Cardiac septum (tissue), 1 donor: ENCODE measurements around the gene TMEM88. TPM values are rescaled to one million over a fixed set of nuclear protein-coding genes. Genes with fewer than 3 reads are reported as not detected.
A peak's percentile ranks its signal among the peaks of the same experiment; 100 is the strongest.

Experiments used
- DNase-seq: peaks from one replicate; pipeline ENCODE4 v3.0.0-alpha.2; 2020; ENCODE audit warnings: low spot score
- intact Hi-C: fragments of 100-400 bp; cut with DNase I; formaldehyde crosslinking; loops from one replicate; pipeline ENCODE4 v1.14.0; 2022
- total RNA-seq: library from RNA; stranded (reverse); fragmentation: NEBNext Ultra II Directional; extraction: Animal tissue kit (Norgen Biotek cat#: 25700); gene quantifications from one replicate; pipeline ENCODE4 v1.2.1, GENCODE V29; 2021
- donor health status: DM: no; HTN: no; CAD: no.

TMEM88 gene
- total RNA-seq, 1 donor from 2014 or later: 14.7 TPM

- intact Hi-C loops: loop anchor here (5.0 kb wide), 1 partner anchor 46 kb away; the partner anchor contains the start of gene CHD3
- DNase-seq: peak; percentile 95
Measured at GRCh38 chr17:7841396-7841914, 13.4 kb upstream of the TMEM88 start.

GRCh38 chr17:7841915-7842379 lies 12.9 kb upstream of the TMEM88 start:
- DNase-seq: peak; percentile 95
- intact Hi-C loops: loop anchor here (1.0 to 5.0 kb wide), 4 partner anchors 8 to 311 kb away; partner anchors contain the start of genes CHD3, KDM6B, NAA38 and PER1

- intact Hi-C loops: loop anchor here (1.0 to 5.0 kb wide), 4 partner anchors 8 to 310 kb away; partner anchors contain the start of genes CHD3, KDM6B, NAA38 and PER1
- peak; percentile 93 for DNase-seq
Measured at GRCh38 chr17:7842380-7843256, 12.2 kb upstream of the TMEM88 start.

- intact Hi-C loops: loop anchor here (2.0 to 5.0 kb wide), 3 partner anchors 14 to 310 kb away; partner anchors contain the start of genes CHD3, NAA38 and PER1
- DNase-seq: peak; percentile 80
Measured at GRCh38 chr17:7843257-7843535, 11.7 kb upstream of the TMEM88 start.

- intact Hi-C loops: loop anchor here (2.0 to 5.0 kb wide), 3 partner anchors 13 to 309 kb away; partner anchors contain the start of genes CHD3, NAA38 and PER1
Measured at GRCh38 chr17:7843536-7844291, 11.2 kb upstream of the TMEM88 start.

GRCh38 chr17:7844292-7845154 lies 10.3 kb upstream of the TMEM88 start:
- DNase-seq: peak; percentile 96
- intact Hi-C loops: loop anchor here (5.0 kb wide), 2 partner anchors 43 to 442 kb away; partner anchors contain the start of genes CHD3 and TMEM256

More at GRCh38 chr17:7843536-7844291, 11.2 kb upstream of the TMEM88 start:
- peak; percentile 92 for DNase-seq

- DNase-seq: no peak
- intact Hi-C loops: loop anchor here (5.0 kb wide), 1 partner anchor 443 kb away; the partner anchor contains the start of gene TMEM256
Measured at GRCh38 chr17:7845359-7846062, 9.4 kb upstream of the TMEM88 start.

GRCh38 chr17:7846063-7846735 lies 8.7 kb upstream of the TMEM88 start:
- DNase-seq: no peak
- intact Hi-C loops: loop anchor here (5.0 kb wide), 1 partner anchor 444 kb away; the partner anchor contains the start of gene TMEM256

- DNase-seq: no peak
- intact Hi-C loops: loop anchor here (5.0 kb wide), 1 partner anchor 445 kb away; the partner anchor contains the start of gene TMEM256
Measured at GRCh38 chr17:7846765-7847661, 7.9 kb upstream of the TMEM88 start.

- DNase-seq: no peak
- intact Hi-C loops: loop anchor here (5.0 kb wide), 1 partner anchor 446 kb away; the partner anchor contains the start of gene TMEM256
Measured at GRCh38 chr17:7848131-7848579, 6.7 kb upstream of the TMEM88 start.

GRCh38 chr17:7848739-7849129 lies 6.1 kb upstream of the TMEM88 start:
- intact Hi-C loops: loop anchor here (5.0 kb wide), 1 partner anchor 446 kb away; the partner anchor contains the start of gene TMEM256
- DNase-seq: no peak

- DNase-seq: no peak
Measured at GRCh38 chr17:7849130-7849750, 5.6 kb upstream of the TMEM88 start.

GRCh38 chr17:7849751-7850504 lies 4.9 kb upstream of the TMEM88 start:
- DNase-seq: no peak

More at GRCh38 chr17:7849130-7849750, 5.6 kb upstream of the TMEM88 start:
- intact Hi-C loops: loop anchor here (5.0 kb wide), 1 partner anchor 447 kb away; the partner anchor contains the start of gene TMEM256

GRCh38 chr17:7850701-7851437 lies 4.0 kb upstream of the TMEM88 start:
- DNase-seq: no peak
- intact Hi-C loops: loop anchor here (2.0 to 5.0 kb wide), 2 partner anchors 28 to 109 kb away; no protein-coding TSS in a partner anchor

More at GRCh38 chr17:7849751-7850504, 4.9 kb upstream of the TMEM88 start:
- intact Hi-C loops: loop anchor here (2.0 to 5.0 kb wide), 3 partner anchors 27 to 448 kb away; partner anchors contain the start of gene TMEM256
